K562 (cell line): Measurements from ENCODE around the gene LBHD1. TPM values are rescaled to one million over a fixed set of nuclear protein-coding genes. Genes with fewer than 3 reads are reported as not detected.
A peak's percentile ranks its signal among the peaks of the same experiment; 100 is the strongest.

ENCODE experiments used
- ATAC-seq: fragments of 200-7000 bp; cut with Tn5 transposase; 3 replicates; pipeline ENCODE4 v1.9.1; 2020; ENCODE audit warnings: moderate library complexity
- BruUV-seq: library from RNA; stranded (reverse); fragments of 400-500 nt; replicated peaks from 2 replicates; lab custom pipeline; 2021; lab: Mats Ljungman, UMichigan
- CTCF ChIA-PET: fragments of 300-600 bp; formaldehyde crosslinking; extraction: SDS; loops from one replicate; lab custom pipeline; 2021; ENCODE audit warnings: low intra/inter-chr PET ratio; lab: Yijun Ruan, JAX
- POLR2A ChIA-PET: fragments of 300-600, 350-650 bp; sonication (Branson Sonifier 250); formaldehyde crosslinking; extraction: SDS; loops from one replicate; lab custom pipeline; 2021; ENCODE audit warnings: antibody characterized with exemption, inconsistent platforms; lab: Yijun Ruan, JAX
- DNase-seq, 4 experiments: peaks; one replicate each; pipeline versions ENCODE4 v3.0.0 to v3.0.0-alpha.2; 2011 to 2018; ENCODE audit warnings: low spot score in 3 of 4, mixed read lengths in 3 of 4; ENCODE audit errors: extremely low read depth in 1 of 4
- FAIRE-seq: peaks from 2 replicates; lab custom pipeline; 2011; peaks lifted over from hg19 to GRCh38; lab: Jason Lieb, UNC
- H2AFZ ChIP-seq: 2 replicates; pipeline ENCODE4 v1.6.0; 2011; ENCODE audit warnings: low read depth, low read length, control low read depth, inconsistent platforms
- H3K27ac ChIP-seq: fragments of 200-600 bp; 3 replicates; pipeline ENCODE4 v1.8.0; 2011; ENCODE audit warnings: low read depth, mild to moderate bottlenecking, control low read depth, inconsistent platforms, low read length, moderate library complexity, mixed read lengths; ENCODE audit errors: extremely low read depth
- H3K27me3 ChIP-seq, 2 experiments: fragments of 300-600 bp in 1 of 2; 2 replicates in 1 of 2; 3 replicates in 1 of 2; pipeline versions ENCODE4 v1.6.0 to v1.8.0; 2011; ENCODE audit warnings: inconsistent platforms in 2 of 2, low read length in 2 of 2, mild to moderate bottlenecking in 1 of 2, mixed read lengths in 1 of 2, moderate library complexity in 1 of 2; ENCODE audit not compliant: control insufficient read depth in 2 of 2, insufficient read depth in 2 of 2
- H3K36me3 ChIP-seq: fragments of 300-600 bp; 3 replicates; pipeline ENCODE4 v1.8.0; 2011; ENCODE audit warnings: mild to moderate bottlenecking, low read length, inconsistent platforms; ENCODE audit not compliant: control insufficient read depth, insufficient read depth
- H3K4me1 ChIP-seq, 2 experiments: fragments of 200-600 bp in 1 of 2; replicated peaks in 1 of 2; 2 replicates in 1 of 2; 3 replicates in 1 of 2; pipeline versions ENCODE4 v1.5.1 to v1.8.0; 2011; ENCODE audit warnings: inconsistent platforms in 2 of 2, low read length in 2 of 2, mild to moderate bottlenecking in 1 of 2, mixed read lengths in 1 of 2, moderate library complexity in 1 of 2; ENCODE audit not compliant: control insufficient read depth in 2 of 2, insufficient read depth in 2 of 2
- H3K4me2 ChIP-seq: 2 replicates; pipeline ENCODE4 v1.6.1; 2011; ENCODE audit warnings: low read length, control low read depth, inconsistent platforms, mixed read lengths; ENCODE audit not compliant: insufficient read depth
- H3K4me3 ChIP-seq: fragments of 200-600 bp; sonication (generic), shearing (Covaris generic); 2 replicates; pipeline ENCODE4 v1.5.1; 2016; ENCODE audit warnings: control low read depth, inconsistent platforms
- H3K79me2 ChIP-seq: fragments of 200-600 bp; 3 replicates; pipeline ENCODE4 v1.8.0; 2011; ENCODE audit warnings: low read length, inconsistent platforms; ENCODE audit not compliant: control insufficient read depth, insufficient read depth
- H3K9ac ChIP-seq, 2 experiments: 2 replicates each; pipeline versions ENCODE4 v1.6.0 to v1.6.1; 2011; ENCODE audit warnings: low read depth in 2 of 2, low read length in 2 of 2, control low read depth in 1 of 2, inconsistent platforms in 1 of 2, mild to moderate bottlenecking in 1 of 2, mixed read lengths in 1 of 2; ENCODE audit not compliant: insufficient read depth in 1 of 2
- H3K9me1 ChIP-seq: one replicate; pipeline ENCODE4 v1.6.0; 2011; ENCODE audit warnings: inconsistent platforms, mild to moderate bottlenecking, low read length, moderate library complexity; ENCODE audit not compliant: control insufficient read depth, insufficient read depth
- H3K9me3 ChIP-seq: replicated peaks from 2 replicates; pipeline ENCODE4 v1.5.1; 2011; ENCODE audit warnings: low read depth, low read length, inconsistent platforms; ENCODE audit not compliant: control insufficient read depth, insufficient read depth
- H4K20me1 ChIP-seq: replicated peaks from 2 replicates; pipeline ENCODE4 v1.6.1; 2011; ENCODE audit warnings: low read length, inconsistent platforms, mixed read lengths; ENCODE audit not compliant: control insufficient read depth, insufficient read depth
- DPF2 ChIP-seq: fragments of 450-650 bp; IDR thresholded peaks from 2 replicates; pipeline ENCODE4 v1.6.1; 2016
- EZH2 ChIP-seq: IDR thresholded peaks from 2 replicates; pipeline ENCODE4 v1.6.1; 2012; ENCODE audit warnings: low read depth, mild to moderate bottlenecking, inconsistent platforms, low read length, borderline replicate concordance
- KLF10 ChIP-seq: fragments of 250-450 bp; sonication (Bioruptor Pico); IDR thresholded peaks from 2 replicates; pipeline ENCODE4 v1.6.1; 2021; ENCODE audit warnings: matching md5 sums
- NFIC ChIP-seq: fragments of 450-650 bp; IDR thresholded peaks from 2 replicates; pipeline ENCODE4 v1.6.1; 2017; ENCODE audit warnings: mild to moderate bottlenecking, inconsistent platforms
- PHB2 ChIP-seq: fragments of 450-650 bp; IDR thresholded peaks from 2 replicates; pipeline ENCODE4 v1.6.1; 2017; ENCODE audit warnings: low read depth
- POLR2A ChIP-seq: fragments of 450-650 bp; conservative IDR thresholded peaks from 2 replicates; pipeline ENCODE4 v1.6.1; 2016
- RAD21 ChIP-seq, 2 experiments: fragments of 250-450 bp in 1 of 2; fragments of 450-650 bp in 1 of 2; sonication (Bioruptor Pico) in 1 of 2; formaldehyde crosslinking in 1 of 2; IDR thresholded peaks in 1 of 2; conservative IDR thresholded peaks in 1 of 2; 2 replicates each; pipeline versions ENCODE4 v1.4.0 to v1.8.0; 2020 to 2022; ENCODE audit warnings: mild to moderate bottlenecking in 2 of 2, moderate library complexity in 1 of 2
- RFX7 ChIP-seq: fragments of 250-450 bp; sonication (Bioruptor Pico); IDR thresholded peaks from 2 replicates; pipeline ENCODE4 v1.5.1; 2021; ENCODE audit warnings: mild to moderate bottlenecking
- U2AF2 ChIP-seq: fragments of 200-400 bp; formaldehyde crosslinking; optimal IDR thresholded peaks from 2 replicates; pipeline ENCODE3; 2017; ENCODE audit warnings: low read depth, mild to moderate bottlenecking, low read length
- ZC3H4 ChIP-seq: sonication (generic); formaldehyde crosslinking; IDR thresholded peaks from 2 replicates; pipeline ENCODE4 v1.9.0; 2021; ENCODE audit warnings: missing genetic modification reagents, borderline replicate concordance
- ZNF232 ChIP-seq: sonication (generic); formaldehyde crosslinking; IDR thresholded peaks from 2 replicates; pipeline ENCODE4 v1.8.0; 2022; ENCODE audit warnings: mild to moderate bottlenecking, missing genetic modification reagents
- WGBS: fragments of 100-300 bp; shearing (Covaris generic); methylation state at CpG from one replicate; pipeline ENCODE4 v1.1.6; 2016; ENCODE audit warnings: low coverage, mixed read lengths; ENCODE audit not compliant: insufficient coverage; ENCODE audit errors: missing lambda C conversion rate; 5-methylcytosine and 5-hydroxymethylcytosine counted together
- in situ Hi-C: fragments of 300-500 bp; cut with MboI; formaldehyde crosslinking; loops from 4 replicates; pipeline ENCODE4 v1.15.0; 2018; ENCODE audit warnings: inconsistent platforms, mixed read lengths
- intact Hi-C: fragments of 100-400 bp; cut with micrococcal nuclease; formaldehyde crosslinking; loops from 2 replicates; pipeline ENCODE4 v1.14.2; 2022
- polyA plus RNA-seq, 8 experiments: library from polyadenylated mRNA; depleted of rRNA in 4 of 8; stranded (reverse) in 5 of 8; unstranded in 3 of 8; fragments of >200 nt; fragmentation: Nextera tagmentation in 2 of 8; fragmentation: Illumina TruSeq in 1 of 8; extraction: Ambion mirVana in 2 of 8; extraction: Trizol in 1 of 8; gene quantifications; 2 replicates each; pipeline versions ENCODE4 v1.2.1 to v1.2.3, GENCODE V29; 2011 to 2014; ENCODE audit warnings: inconsistent platforms in 1 of 8, missing spikeins in 1 of 8
- total RNA-seq, 7 experiments: library from RNA; depleted of rRNA in 6 of 7; stranded (reverse); fragments of >200 nt in 6 of 7; fragmentation: Illumina TruSeq in 2 of 7; extraction: Trizol in 2 of 7; gene quantifications; 2 replicates each; pipeline versions ENCODE4 v1.2.1 to v1.2.3, GENCODE V29; 2011 to 2021; ENCODE audit warnings: low replicate concordance in 1 of 7
- TF ChIP-seq, protein P1 (sequence below): fragments of 250-450 bp; sonication (Bioruptor Pico); IDR thresholded peaks from 2 replicates; pipeline ENCODE4 v1.8.0; 2021; ENCODE audit warnings: moderate library complexity, mild to moderate bottlenecking, inconsistent platforms
- TF ChIP-seq, protein P2 (sequence below), 3 experiments: IDR thresholded peaks in 2 of 3; conservative IDR thresholded peaks in 1 of 3; 2 replicates each; pipeline ENCODE4 v1.5.1; 2011 to 2012; ENCODE audit warnings: low read length in 3 of 3, mild to moderate bottlenecking in 3 of 3, control low read depth in 2 of 3, improper control_type of control experiment in 1 of 3, inconsistent platforms in 1 of 3, low read depth in 1 of 3, mixed read lengths in 1 of 3, moderate library complexity in 1 of 3; ENCODE audit not compliant: insufficient read depth in 2 of 3
- TF ChIP-seq, protein P3 (sequence below): fragments of 450-650 bp; IDR thresholded peaks from 2 replicates; pipeline ENCODE4 v1.6.1; 2017; ENCODE audit warnings: antibody characterized with exemption, mild to moderate bottlenecking

The LBHD1 gene
- total and polyA plus RNA-seq, 9 of the 15 experiments (the other 6 are each of a cell fraction or from before 2014, with no cell fraction given) = 2.6 to 28.0 (median 12.5) TPM

GRCh38 chr11:62627713-62628112 lies 44.4 kb downstream of the LBHD1 start:
- H4K20me1 ChIP-seq = no peaks in the 10 kb centered on the region; the same call in 1 of the 2 replicates

More at GRCh38 chr11:62627713-62628112, 44.4 kb downstream of the LBHD1 start:
- DNase-seq (no peak), FAIRE-seq (no peak), ATAC-seq (peak; percentile 58)
- Histone ChIP-seq H3K9me1 (no peaks in the 10 kb centered on the region), H3K4me1 (no peaks in the 10 kb centered on the region), H3K4me2 (no peak overlapping the region), H3K79me2 (no peaks in the 10 kb centered on the region), H3K9ac (no peak overlapping the region), H3K9me3 (no peaks in the 10 kb centered on the region), H3K27ac (no peak overlapping the region)
- ChIA-PET CTCF (no interaction called here), POLR2A (interaction anchor here (1.0 to 1.3 kb wide), 2 partner anchors 18 to 37 kb away, joined by 4 read pairs; partner anchors contain the start of genes C11orf98 and CSKMT)
- in situ Hi-C loops = loop anchor here (10.0 kb wide), 1 partner anchor 1203 kb away; the partner anchor contains the start of gene CPSF7
- BruUV-seq = no TSS peak
- TF ChIP-seq, protein P1, sequence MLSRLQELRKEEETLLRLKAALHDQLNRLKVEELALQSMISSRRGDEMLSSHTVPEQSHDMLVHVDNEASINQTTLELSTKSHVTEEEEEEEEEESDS (CRISPR knock-in tag) = no peak
- TF ChIP-seq, protein P2, sequence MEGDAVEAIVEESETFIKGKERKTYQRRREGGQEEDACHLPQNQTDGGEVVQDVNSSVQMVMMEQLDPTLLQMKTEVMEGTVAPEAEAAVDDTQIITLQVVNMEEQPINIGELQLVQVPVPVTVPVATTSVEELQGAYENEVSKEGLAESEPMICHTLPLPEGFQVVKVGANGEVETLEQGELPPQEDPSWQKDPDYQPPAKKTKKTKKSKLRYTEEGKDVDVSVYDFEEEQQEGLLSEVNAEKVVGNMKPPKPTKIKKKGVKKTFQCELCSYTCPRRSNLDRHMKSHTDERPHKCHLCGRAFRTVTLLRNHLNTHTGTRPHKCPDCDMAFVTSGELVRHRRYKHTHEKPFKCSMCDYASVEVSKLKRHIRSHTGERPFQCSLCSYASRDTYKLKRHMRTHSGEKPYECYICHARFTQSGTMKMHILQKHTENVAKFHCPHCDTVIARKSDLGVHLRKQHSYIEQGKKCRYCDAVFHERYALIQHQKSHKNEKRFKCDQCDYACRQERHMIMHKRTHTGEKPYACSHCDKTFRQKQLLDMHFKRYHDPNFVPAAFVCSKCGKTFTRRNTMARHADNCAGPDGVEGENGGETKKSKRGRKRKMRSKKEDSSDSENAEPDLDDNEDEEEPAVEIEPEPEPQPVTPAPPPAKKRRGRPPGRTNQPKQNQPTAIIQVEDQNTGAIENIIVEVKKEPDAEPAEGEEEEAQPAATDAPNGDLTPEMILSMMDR (IDR thresholded peaks at IDR 0.05 in 2 of 3, conservative IDR thresholded peaks at IDR 0.05 in 1 of 3; ENCODE audit: insufficient read depth in 2 of 3, low read depth in 1 of 3, low read length in 3 of 3) = peak in 2 of 3 experiments; percentile 19 to 32; a peak in 1 of 6 replicates
- TF ChIP-seq EZH2 = no peak
- TF ChIP-seq DPF2 = no peak
- TF ChIP-seq RFX7 (CRISPR knock-in tag) = no peak
- TF ChIP-seq POLR2A = peak; percentile 44
- TF ChIP-seq ZNF232 (CRISPR knock-in tag) = no peak
- peak in 1 of 2 experiments; percentile 17; a peak in 1 of 4 replicates for TF ChIP-seq RAD21 (CRISPR knock-in tag; conservative IDR thresholded peaks at IDR 0.05 in 1 of 2, IDR thresholded peaks at IDR 0.05 in 1 of 2)
- no peak for TF ChIP-seq KLF10 (CRISPR knock-in tag)
- TF ChIP-seq ZC3H4 (CRISPR knock-in tag) = no peak
- TF ChIP-seq, protein P3, sequence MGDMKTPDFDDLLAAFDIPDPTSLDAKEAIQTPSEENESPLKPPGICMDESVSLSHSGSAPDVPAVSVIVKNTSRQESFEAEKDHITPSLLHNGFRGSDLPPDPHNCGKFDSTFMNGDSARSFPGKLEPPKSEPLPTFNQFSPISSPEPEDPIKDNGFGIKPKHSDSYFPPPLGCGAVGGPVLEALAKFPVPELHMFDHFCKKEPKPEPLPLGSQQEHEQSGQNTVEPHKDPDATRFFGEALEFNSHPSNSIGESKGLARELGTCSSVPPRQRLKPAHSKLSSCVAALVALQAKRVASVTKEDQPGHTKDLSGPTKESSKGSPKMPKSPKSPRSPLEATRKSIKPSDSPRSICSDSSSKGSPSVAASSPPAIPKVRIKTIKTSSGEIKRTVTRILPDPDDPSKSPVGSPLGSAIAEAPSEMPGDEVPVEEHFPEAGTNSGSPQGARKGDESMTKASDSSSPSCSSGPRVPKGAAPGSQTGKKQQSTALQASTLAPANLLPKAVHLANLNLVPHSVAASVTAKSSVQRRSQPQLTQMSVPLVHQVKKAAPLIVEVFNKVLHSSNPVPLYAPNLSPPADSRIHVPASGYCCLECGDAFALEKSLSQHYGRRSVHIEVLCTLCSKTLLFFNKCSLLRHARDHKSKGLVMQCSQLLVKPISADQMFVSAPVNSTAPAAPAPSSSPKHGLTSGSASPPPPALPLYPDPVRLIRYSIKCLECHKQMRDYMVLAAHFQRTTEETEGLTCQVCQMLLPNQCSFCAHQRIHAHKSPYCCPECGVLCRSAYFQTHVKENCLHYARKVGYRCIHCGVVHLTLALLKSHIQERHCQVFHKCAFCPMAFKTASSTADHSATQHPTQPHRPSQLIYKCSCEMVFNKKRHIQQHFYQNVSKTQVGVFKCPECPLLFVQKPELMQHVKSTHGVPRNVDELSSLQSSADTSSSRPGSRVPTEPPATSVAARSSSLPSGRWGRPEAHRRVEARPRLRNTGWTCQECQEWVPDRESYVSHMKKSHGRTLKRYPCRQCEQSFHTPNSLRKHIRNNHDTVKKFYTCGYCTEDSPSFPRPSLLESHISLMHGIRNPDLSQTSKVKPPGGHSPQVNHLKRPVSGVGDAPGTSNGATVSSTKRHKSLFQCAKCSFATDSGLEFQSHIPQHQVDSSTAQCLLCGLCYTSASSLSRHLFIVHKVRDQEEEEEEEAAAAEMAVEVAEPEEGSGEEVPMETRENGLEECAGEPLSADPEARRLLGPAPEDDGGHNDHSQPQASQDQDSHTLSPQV = no peak
- TF ChIP-seq PHB2 = no peak
- no peak for TF ChIP-seq NFIC
- no peak for TF ChIP-seq U2AF2
- TF ChIP-seq, all 486 proteins: peak for 3
- intact Hi-C loops = no loop called here
- H3K27me3 ChIP-seq = no peaks in the 10 kb centered on the region
- H3K4me3 ChIP-seq = no peak overlapping the region
- H3K36me3 ChIP-seq = peaks cover 77% of the 10 kb centered on the region
- WGBS = 89% methylated on average over 2 of the region's 3 CpGs
- no peak overlapping the region for H2AFZ ChIP-seq
